HCT116 (cell line): Measurements from ENCODE around the gene TSPYL6.

Source experiments
- CBX3 ChIP-seq: IDR thresholded peaks from 2 replicates; pipeline ENCODE4 v1.6.1; 2012; ENCODE audit warnings: low read depth
- ELF1 ChIP-seq: IDR thresholded peaks from 2 replicates; pipeline ENCODE4 v1.6.1; 2012; ENCODE audit warnings: low read depth, borderline replicate concordance
- EZH2 ChIP-seq: fragments of 200-600 bp; sonication (generic); IDR thresholded peaks from 2 replicates; pipeline ENCODE4 v1.6.1; 2017; ENCODE audit warnings: antibody characterized with exemption, mixed run types
- EZH2phosphoT487 ChIP-seq: fragments of 200-600 bp; IDR thresholded peaks from 2 replicates; pipeline ENCODE4 v1.6.1; 2018; ENCODE audit warnings: antibody characterized with exemption, borderline replicate concordance
- POLR2A ChIP-seq: IDR thresholded peaks from 2 replicates; pipeline ENCODE4 v1.7.0; 2011; ENCODE audit warnings: borderline replicate concordance; ENCODE audit not compliant: insufficient read depth, insufficient read length; ENCODE audit errors: extremely low read depth
- POLR2AphosphoS5 ChIP-seq: IDR thresholded peaks from 2 replicates; pipeline ENCODE4 v1.6.1; 2011; ENCODE audit warnings: mild to moderate bottlenecking, low read depth, low read length, moderate library complexity
- RAD21 ChIP-seq: IDR thresholded peaks from 2 replicates; pipeline ENCODE4 v1.6.1; 2012; ENCODE audit warnings: low read depth, mild to moderate bottlenecking
- TCF7L2 ChIP-seq: IDR thresholded peaks from 2 replicates; pipeline ENCODE4 v1.7.0; 2011; ENCODE audit warnings: borderline replicate concordance, inconsistent platforms; ENCODE audit not compliant: insufficient read depth, insufficient read length; ENCODE audit errors: extremely low read depth
- YY1 ChIP-seq: IDR thresholded peaks from 2 replicates; pipeline ENCODE4 v1.6.1; 2011; ENCODE audit warnings: low read length, low read depth, moderate library complexity, mild to moderate bottlenecking; ENCODE audit not compliant: insufficient replicate concordance; ENCODE audit errors: extremely low read depth
- ZFX ChIP-seq: fragments of 450-650 bp; IDR thresholded peaks from 2 replicates; pipeline ENCODE4 v1.6.1; 2017
- TF ChIP-seq, protein P1 (sequence below), 3 experiments: fragments of 200-600 bp in 1 of 3; sonication (generic) in 1 of 3; IDR thresholded peaks in 2 of 3; conservative IDR thresholded peaks in 1 of 3; 2 replicates each; pipeline ENCODE4 v1.5.1; 2012 to 2017; ENCODE audit warnings: low read depth in 2 of 3, low read length in 2 of 3, antibody characterized with exemption in 1 of 3, borderline replicate concordance in 1 of 3, control low read depth in 1 of 3, mild to moderate bottlenecking in 1 of 3, mixed read lengths in 1 of 3, mixed run types in 1 of 3, moderate library complexity in 1 of 3; ENCODE audit not compliant: insufficient read depth in 1 of 3
- TF ChIP-seq, protein P2 (sequence below): IDR thresholded peaks from 2 replicates; pipeline ENCODE4 v1.6.1; 2012
- TF ChIP-seq, protein P3 (sequence below): IDR thresholded peaks from 2 replicates; pipeline ENCODE4 v1.6.1; 2012; ENCODE audit warnings: low read depth

DNA sequence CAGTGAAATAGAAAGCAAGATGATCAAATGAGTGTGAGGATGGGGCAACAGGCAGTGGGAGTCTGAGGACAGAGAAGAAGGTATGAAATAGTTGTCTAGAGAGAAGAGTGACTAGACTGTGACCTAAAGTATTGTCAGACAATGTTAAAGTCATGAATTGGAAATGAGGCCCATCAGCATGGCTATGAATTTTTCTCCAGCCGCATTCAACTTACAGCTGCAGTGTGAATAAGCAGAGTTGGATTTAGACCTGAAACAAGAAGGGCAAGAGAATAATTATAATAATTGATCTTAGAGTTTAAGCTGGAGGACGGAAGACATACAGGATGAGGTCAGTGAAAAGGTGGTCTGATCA is 4.2 kb upstream of the TSPYL6 start:
- TF ChIP-seq, protein P1, sequence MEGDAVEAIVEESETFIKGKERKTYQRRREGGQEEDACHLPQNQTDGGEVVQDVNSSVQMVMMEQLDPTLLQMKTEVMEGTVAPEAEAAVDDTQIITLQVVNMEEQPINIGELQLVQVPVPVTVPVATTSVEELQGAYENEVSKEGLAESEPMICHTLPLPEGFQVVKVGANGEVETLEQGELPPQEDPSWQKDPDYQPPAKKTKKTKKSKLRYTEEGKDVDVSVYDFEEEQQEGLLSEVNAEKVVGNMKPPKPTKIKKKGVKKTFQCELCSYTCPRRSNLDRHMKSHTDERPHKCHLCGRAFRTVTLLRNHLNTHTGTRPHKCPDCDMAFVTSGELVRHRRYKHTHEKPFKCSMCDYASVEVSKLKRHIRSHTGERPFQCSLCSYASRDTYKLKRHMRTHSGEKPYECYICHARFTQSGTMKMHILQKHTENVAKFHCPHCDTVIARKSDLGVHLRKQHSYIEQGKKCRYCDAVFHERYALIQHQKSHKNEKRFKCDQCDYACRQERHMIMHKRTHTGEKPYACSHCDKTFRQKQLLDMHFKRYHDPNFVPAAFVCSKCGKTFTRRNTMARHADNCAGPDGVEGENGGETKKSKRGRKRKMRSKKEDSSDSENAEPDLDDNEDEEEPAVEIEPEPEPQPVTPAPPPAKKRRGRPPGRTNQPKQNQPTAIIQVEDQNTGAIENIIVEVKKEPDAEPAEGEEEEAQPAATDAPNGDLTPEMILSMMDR (IDR thresholded peaks at IDR 0.05 in 2 of 3, conservative IDR thresholded peaks at IDR 0.05 in 1 of 3; ENCODE audit: borderline replicate concordance in 1 of 3, insufficient read depth in 1 of 3, low read depth in 2 of 3, low read length in 2 of 3): no peak
- TF ChIP-seq, protein P2, sequence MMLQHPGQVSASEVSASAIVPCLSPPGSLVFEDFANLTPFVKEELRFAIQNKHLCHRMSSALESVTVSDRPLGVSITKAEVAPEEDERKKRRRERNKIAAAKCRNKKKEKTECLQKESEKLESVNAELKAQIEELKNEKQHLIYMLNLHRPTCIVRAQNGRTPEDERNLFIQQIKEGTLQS: no peak
- TF ChIP-seq POLR2A (no peak), EZH2phosphoT487 (no peak), ZFX (no peak), TCF7L2 (no peak), YY1 (no peak), EZH2 (no peak), ELF1 (no peak), CBX3 (no peak), RAD21 (no peak), POLR2AphosphoS5 (no peak)
- TF ChIP-seq, protein P3, sequence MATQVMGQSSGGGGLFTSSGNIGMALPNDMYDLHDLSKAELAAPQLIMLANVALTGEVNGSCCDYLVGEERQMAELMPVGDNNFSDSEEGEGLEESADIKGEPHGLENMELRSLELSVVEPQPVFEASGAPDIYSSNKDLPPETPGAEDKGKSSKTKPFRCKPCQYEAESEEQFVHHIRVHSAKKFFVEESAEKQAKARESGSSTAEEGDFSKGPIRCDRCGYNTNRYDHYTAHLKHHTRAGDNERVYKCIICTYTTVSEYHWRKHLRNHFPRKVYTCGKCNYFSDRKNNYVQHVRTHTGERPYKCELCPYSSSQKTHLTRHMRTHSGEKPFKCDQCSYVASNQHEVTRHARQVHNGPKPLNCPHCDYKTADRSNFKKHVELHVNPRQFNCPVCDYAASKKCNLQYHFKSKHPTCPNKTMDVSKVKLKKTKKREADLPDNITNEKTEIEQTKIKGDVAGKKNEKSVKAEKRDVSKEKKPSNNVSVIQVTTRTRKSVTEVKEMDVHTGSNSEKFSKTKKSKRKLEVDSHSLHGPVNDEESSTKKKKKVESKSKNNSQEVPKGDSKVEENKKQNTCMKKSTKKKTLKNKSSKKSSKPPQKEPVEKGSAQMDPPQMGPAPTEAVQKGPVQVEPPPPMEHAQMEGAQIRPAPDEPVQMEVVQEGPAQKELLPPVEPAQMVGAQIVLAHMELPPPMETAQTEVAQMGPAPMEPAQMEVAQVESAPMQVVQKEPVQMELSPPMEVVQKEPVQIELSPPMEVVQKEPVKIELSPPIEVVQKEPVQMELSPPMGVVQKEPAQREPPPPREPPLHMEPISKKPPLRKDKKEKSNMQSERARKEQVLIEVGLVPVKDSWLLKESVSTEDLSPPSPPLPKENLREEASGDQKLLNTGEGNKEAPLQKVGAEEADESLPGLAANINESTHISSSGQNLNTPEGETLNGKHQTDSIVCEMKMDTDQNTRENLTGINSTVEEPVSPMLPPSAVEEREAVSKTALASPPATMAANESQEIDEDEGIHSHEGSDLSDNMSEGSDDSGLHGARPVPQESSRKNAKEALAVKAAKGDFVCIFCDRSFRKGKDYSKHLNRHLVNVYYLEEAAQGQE: no peak
